CD4-positive, alpha-beta T cell (primary cell): ENCODE measurements around the gene CFAP54. TPM values are rescaled to one million over a fixed set of nuclear protein-coding genes. Genes with fewer than 3 reads are reported as not detected.

ENCODE experiments used
- ATAC-seq: fragments of 200-7000 bp; cut with Tn5 transposase; one replicate; pipeline ENCODE4 v1.10.0; 2022; ENCODE audit warnings: mild to moderate bottlenecking; ENCODE audit not compliant: poor library complexity
- CTCF ChIA-PET: fragments of 350-600 bp; sonication (Branson Sonifier 250); formaldehyde crosslinking; loops from one replicate; lab custom pipeline; 2021; ENCODE audit warnings: antibody characterized with exemption, inconsistent platforms; lab: Charles Lee
- POLR2A ChIA-PET: fragments of 350-600 bp; sonication (Branson Sonifier 250); formaldehyde crosslinking; loops from one replicate; lab custom pipeline; 2021; ENCODE audit warnings: antibody characterized with exemption, inconsistent platforms; lab: Charles Lee
- DNase-seq, 14 experiments: peaks; one replicate each; pipeline ENCODE4 v3.0.0-alpha.2; 2013 to 2020; ENCODE audit warnings: mixed read lengths in 2 of 14
- H3K27ac ChIP-seq, 2 donors: one replicate each; pipeline versions ENCODE4 v1.5.1 to v1.7.0; 2013; ENCODE audit warnings: low read length in 2 of 2, low read depth in 1 of 2, mild to moderate bottlenecking in 1 of 2
- H3K27me3 ChIP-seq, 2 experiments: 1 replicate in 1 of 2; 2 replicates in 1 of 2; pipeline versions ENCODE4 v1.6.1 to v1.7.0; 2013; ENCODE audit warnings: low read length in 2 of 2, control low read depth in 1 of 2, mild to moderate bottlenecking in 1 of 2, moderate library complexity in 1 of 2; ENCODE audit not compliant: insufficient read depth in 2 of 2, control insufficient read depth in 1 of 2
- H3K36me3 ChIP-seq: one replicate; pipeline ENCODE4 v1.6.1; 2013; ENCODE audit warnings: low read length, control low read depth; ENCODE audit not compliant: insufficient read depth
- H3K4me1 ChIP-seq: one replicate; pipeline ENCODE4 v1.6.1; 2013; ENCODE audit warnings: low read length, control low read depth; ENCODE audit not compliant: insufficient read depth
- H3K4me3 ChIP-seq: one replicate; pipeline ENCODE4 v1.5.1; 2013; ENCODE audit warnings: mild to moderate bottlenecking, low read length, moderate library complexity
- H3K9me3 ChIP-seq, 2 experiments: 1 replicate in 1 of 2; 2 replicates in 1 of 2; pipeline versions ENCODE4 v1.6.1 to v1.7.0; 2013; ENCODE audit warnings: low read length in 2 of 2, mild to moderate bottlenecking in 2 of 2, control low read depth in 1 of 2, moderate library complexity in 1 of 2; ENCODE audit not compliant: control insufficient read depth in 1 of 2, insufficient read depth in 1 of 2
- H3K27ac Mint-ChIP-seq: one replicate; pipeline ENCODE4 v1.8.0; 2020; ENCODE audit warnings: mixed read lengths
- H3K27me3 Mint-ChIP-seq: one replicate; pipeline ENCODE4 v1.8.0; 2021; ENCODE audit warnings: mixed read lengths
- H3K36me3 Mint-ChIP-seq: one replicate; pipeline ENCODE4 v1.8.0; 2021; ENCODE audit warnings: low read depth, mixed read lengths
- H3K4me1 Mint-ChIP-seq: one replicate; pipeline ENCODE4 v1.8.0; 2021; ENCODE audit warnings: low read depth, mixed read lengths
- H3K4me3 Mint-ChIP-seq: one replicate; pipeline ENCODE4 v1.8.0; 2020; ENCODE audit warnings: mild to moderate bottlenecking, mixed read lengths
- H3K9me3 Mint-ChIP-seq: one replicate; pipeline ENCODE4 v1.8.0; 2020; ENCODE audit warnings: mixed read lengths
- CTCF ChIP-seq: fragments of 200-600 bp; IDR thresholded peaks from one replicate; pipeline ENCODE4 v1.8.0; 2022; ENCODE audit warnings: antibody characterized with exemption, mild to moderate bottlenecking
- intact Hi-C, 2 experiments: fragments of 100-400 bp; cut with DNase I in 1 of 2; cut with micrococcal nuclease in 1 of 2; formaldehyde crosslinking; loops; one replicate each; pipeline versions ENCODE4 v1.15.1 to v1.9.0; 2023 to 2025; cut with DNase I, micrococcal nuclease
- total RNA-seq, 174 experiments: library from RNA in 2 of 174; stranded (reverse) in 2 of 174; gene quantifications; one replicate each; pipeline ENCODE4 v1.2.3 and lab custom pipeline; 2021 to 2026

CFAP54 gene
- total RNA-seq, 2 experiments from 2014 or later = 0.20 to 0.22 TPM

GRCh38 chr12:96606134-96606533 is 116.8 kb downstream of the CFAP54 start:
- intact Hi-C loops = no loop called here
- ChIA-PET POLR2A (no interaction called here), CTCF (no interaction called here)
- TF ChIP-seq CTCF = no peak
- Mint-ChIP-seq H3K4me3 (no peak overlapping the region), H3K9me3 (peaks cover 2% of the 10 kb centered on the region), H3K36me3 (no peaks in the 10 kb centered on the region), H3K27ac (no peak overlapping the region), H3K27me3 (peaks cover 61% of the 10 kb centered on the region), H3K4me1 (no peaks in the 10 kb centered on the region)
- peaks cover 10 to 18% of the 10 kb centered on the region in 2 experiments for H3K27me3 ChIP-seq
- no peak overlapping the region for H3K4me3 ChIP-seq
- ATAC-seq (no peak), DNase-seq (no peak)
- no peak overlapping the region for H3K27ac ChIP-seq
- no peaks in the 10 kb centered on the region for H3K36me3 ChIP-seq
- peaks cover 0 to 12% of the 10 kb centered on the region in 2 experiments for H3K9me3 ChIP-seq
- H3K4me1 ChIP-seq = no peaks in the 10 kb centered on the region

GRCh38 chr12:96606644-96607043 is 117.3 kb downstream of the CFAP54 start:
- H3K27me3 Mint-ChIP-seq = peaks cover 64% of the 10 kb centered on the region
- CTCF ChIA-PET = no interaction called here
- DNase-seq = no peak
- no peak for TF ChIP-seq CTCF
- Histone ChIP-seq H3K36me3 (no peaks in the 10 kb centered on the region), H3K27me3 (peaks cover 10 to 18% of the 10 kb centered on the region in 2 experiments), H3K4me1 (no peaks in the 10 kb centered on the region), H3K27ac (no peak overlapping the region), H3K9me3 (peaks cover 0 to 12% of the 10 kb centered on the region in 2 experiments), H3K4me3 (no peak overlapping the region)
- intact Hi-C loops = no loop called here
- no peaks in the 10 kb centered on the region for H3K4me1 Mint-ChIP-seq
- POLR2A ChIA-PET = no interaction called here
- ATAC-seq = no peak
- peaks cover 2% of the 10 kb centered on the region for H3K9me3 Mint-ChIP-seq
- H3K4me3 Mint-ChIP-seq = no peak overlapping the region
- no peaks in the 10 kb centered on the region for H3K36me3 Mint-ChIP-seq
- H3K27ac Mint-ChIP-seq = no peak overlapping the region

- H3K4me3 ChIP-seq = no peak overlapping the region
- Mint-ChIP-seq H3K27me3 (peaks cover 15% of the 10 kb centered on the region), H3K9me3 (no peaks in the 10 kb centered on the region), H3K27ac (no peak overlapping the region), H3K4me1 (no peaks in the 10 kb centered on the region), H3K4me3 (no peak overlapping the region), H3K36me3 (no peaks in the 10 kb centered on the region)
- H3K9me3 ChIP-seq = no peaks in the 10 kb centered on the region
- H3K36me3 ChIP-seq = no peaks in the 10 kb centered on the region
- intact Hi-C loops = no loop called here
- no peak for TF ChIP-seq CTCF
- POLR2A ChIA-PET = no interaction called here
- H3K4me1 ChIP-seq = no peaks in the 10 kb centered on the region
- CTCF ChIA-PET = no interaction called here
- peak in 2 of 14 experiments; percentile 2 to 6 for DNase-seq
- H3K27me3 ChIP-seq = no peaks in the 10 kb centered on the region
- ATAC-seq = no peak
- H3K27ac ChIP-seq = no peak overlapping the region
Measured at GRCh38 chr12:96617178-96617577, 127.8 kb downstream of the CFAP54 start.
